ENCODE measurements around the gene CCDC92.

CCDC92 gene

GRCh38 chr12:123998344-123998990 lies 25.8 kb upstream of the CCDC92 start:
- H3K4me3 ChIP-seq (ENCODE audit: low read depth, low read length) = no peak overlapping the region
- H3K4me1 ChIP-seq (ENCODE audit: control insufficient read depth, insufficient read depth, low read length) = no peaks in the 10 kb centered on the region
- H3K9me3 ChIP-seq (ENCODE audit: control insufficient read depth, insufficient read depth, low read length) = no peaks in the 10 kb centered on the region
- no peak overlapping the region for H3K9ac ChIP-seq (ENCODE audit: low read depth, low read length)
- H3K36me3 ChIP-seq (ENCODE audit: control insufficient read depth, insufficient read depth, low read length) = no peaks in the 10 kb centered on the region
- no peaks in the 10 kb centered on the region for H3K27me3 ChIP-seq (ENCODE audit: control insufficient read depth, insufficient read depth, low read length)

GRCh38 chr12:123997908-123998307 lies 25.3 kb upstream of the CCDC92 start:
- no peaks in the 10 kb centered on the region for H3K4me1 ChIP-seq (ENCODE audit: control insufficient read depth, insufficient read depth, low read length)
- no peaks in the 10 kb centered on the region for H3K27me3 ChIP-seq (ENCODE audit: control insufficient read depth, insufficient read depth, low read length)
- no peak overlapping the region for H3K4me3 ChIP-seq (ENCODE audit: low read depth, low read length)
- H3K9me3 ChIP-seq (ENCODE audit: control insufficient read depth, insufficient read depth, low read length) = no peaks in the 10 kb centered on the region
- no peak overlapping the region for H3K9ac ChIP-seq (ENCODE audit: low read depth, low read length)
- H3K36me3 ChIP-seq (ENCODE audit: control insufficient read depth, insufficient read depth, low read length) = no peaks in the 10 kb centered on the region

- H3K9ac ChIP-seq (ENCODE audit: low read depth, low read length) = no peak overlapping the region
- no peaks in the 10 kb centered on the region for H3K4me1 ChIP-seq (ENCODE audit: control insufficient read depth, insufficient read depth, low read length)
- H3K4me3 ChIP-seq (ENCODE audit: low read depth, low read length) = no peak overlapping the region
- no peaks in the 10 kb centered on the region for H3K36me3 ChIP-seq (ENCODE audit: control insufficient read depth, insufficient read depth, low read length)
- H3K27me3 ChIP-seq (ENCODE audit: control insufficient read depth, insufficient read depth, low read length) = no peaks in the 10 kb centered on the region
- H3K9me3 ChIP-seq (ENCODE audit: control insufficient read depth, insufficient read depth, low read length) = no peaks in the 10 kb centered on the region
These were observed 24.6 kb upstream of the CCDC92 start for GRCh38 chr12:123997033-123997822.

GRCh38 chr12:123996581-123996980 lies 23.9 kb upstream of the CCDC92 start:
- Histone ChIP-seq H3K4me1 (ENCODE audit: control insufficient read depth, insufficient read depth, low read length) (no peaks in the 10 kb centered on the region), H3K4me3 (ENCODE audit: low read depth, low read length) (no peak overlapping the region), H3K9me3 (ENCODE audit: control insufficient read depth, insufficient read depth, low read length) (no peaks in the 10 kb centered on the region), H3K9ac (ENCODE audit: low read depth, low read length) (no peak overlapping the region), H3K27me3 (ENCODE audit: control insufficient read depth, insufficient read depth, low read length) (no peaks in the 10 kb centered on the region), H3K36me3 (ENCODE audit: control insufficient read depth, insufficient read depth, low read length) (no peaks in the 10 kb centered on the region)

- Histone ChIP-seq H3K9me3 (ENCODE audit: control insufficient read depth, insufficient read depth, low read length) (no peaks in the 10 kb centered on the region), H3K4me3 (ENCODE audit: low read depth, low read length) (no peak overlapping the region), H3K9ac (ENCODE audit: low read depth, low read length) (no peak overlapping the region), H3K36me3 (ENCODE audit: control insufficient read depth, insufficient read depth, low read length) (no peaks in the 10 kb centered on the region), H3K27me3 (ENCODE audit: control insufficient read depth, insufficient read depth, low read length) (no peaks in the 10 kb centered on the region), H3K4me1 (ENCODE audit: control insufficient read depth, insufficient read depth, low read length) (no peaks in the 10 kb centered on the region)
These were observed 22.6 kb upstream of the CCDC92 start for GRCh38 chr12:123995023-123995748.

- Histone ChIP-seq H3K27me3 (ENCODE audit: control insufficient read depth, insufficient read depth, low read length) (no peaks in the 10 kb centered on the region), H3K4me1 (ENCODE audit: control insufficient read depth, insufficient read depth, low read length) (no peaks in the 10 kb centered on the region), H3K36me3 (ENCODE audit: control insufficient read depth, insufficient read depth, low read length) (peaks cover 3% of the 10 kb centered on the region), H3K9me3 (ENCODE audit: control insufficient read depth, insufficient read depth, low read length) (no peaks in the 10 kb centered on the region), H3K9ac (ENCODE audit: low read depth, low read length) (no peak overlapping the region), H3K4me3 (ENCODE audit: low read depth, low read length) (no peak overlapping the region)
These were observed 19.6 kb upstream of the CCDC92 start for GRCh38 chr12:123992118-123992825.

- Histone ChIP-seq H3K9ac (ENCODE audit: low read depth, low read length) (no peak overlapping the region), H3K36me3 (ENCODE audit: control insufficient read depth, insufficient read depth, low read length) (peaks cover 3% of the 10 kb centered on the region), H3K4me1 (ENCODE audit: control insufficient read depth, insufficient read depth, low read length) (no peaks in the 10 kb centered on the region), H3K27me3 (ENCODE audit: control insufficient read depth, insufficient read depth, low read length) (no peaks in the 10 kb centered on the region), H3K4me3 (ENCODE audit: low read depth, low read length) (no peak overlapping the region), H3K9me3 (ENCODE audit: control insufficient read depth, insufficient read depth, low read length) (no peaks in the 10 kb centered on the region)
These were observed 18.8 kb upstream of the CCDC92 start for GRCh38 chr12:123991372-123991951.

GRCh38 chr12:123990511-123990910 lies 17.9 kb upstream of the CCDC92 start:
- Histone ChIP-seq H3K9ac (ENCODE audit: low read depth, low read length) (no peak overlapping the region), H3K27me3 (ENCODE audit: control insufficient read depth, insufficient read depth, low read length) (no peaks in the 10 kb centered on the region), H3K4me1 (ENCODE audit: control insufficient read depth, insufficient read depth, low read length) (no peaks in the 10 kb centered on the region), H3K4me3 (ENCODE audit: low read depth, low read length) (no peak overlapping the region), H3K36me3 (ENCODE audit: control insufficient read depth, insufficient read depth, low read length) (peaks cover 3% of the 10 kb centered on the region), H3K9me3 (ENCODE audit: control insufficient read depth, insufficient read depth, low read length) (no peaks in the 10 kb centered on the region)

GRCh38 chr12:123989753-123990152 lies 17.1 kb upstream of the CCDC92 start:
- Histone ChIP-seq H3K9me3 (ENCODE audit: control insufficient read depth, insufficient read depth, low read length) (no peaks in the 10 kb centered on the region), H3K9ac (ENCODE audit: low read depth, low read length) (no peak overlapping the region), H3K27me3 (ENCODE audit: control insufficient read depth, insufficient read depth, low read length) (no peaks in the 10 kb centered on the region), H3K36me3 (ENCODE audit: control insufficient read depth, insufficient read depth, low read length) (peaks cover 3% of the 10 kb centered on the region), H3K4me3 (ENCODE audit: low read depth, low read length) (no peak overlapping the region), H3K4me1 (ENCODE audit: control insufficient read depth, insufficient read depth, low read length) (no peaks in the 10 kb centered on the region)

GRCh38 chr12:123989168-123989567 lies 16.5 kb upstream of the CCDC92 start:
- Histone ChIP-seq H3K4me3 (ENCODE audit: low read depth, low read length) (no peak overlapping the region), H3K9me3 (ENCODE audit: control insufficient read depth, insufficient read depth, low read length) (no peaks in the 10 kb centered on the region), H3K9ac (ENCODE audit: low read depth, low read length) (no peak overlapping the region), H3K36me3 (ENCODE audit: control insufficient read depth, insufficient read depth, low read length) (peaks cover 3% of the 10 kb centered on the region), H3K27me3 (ENCODE audit: control insufficient read depth, insufficient read depth, low read length) (no peaks in the 10 kb centered on the region), H3K4me1 (ENCODE audit: control insufficient read depth, insufficient read depth, low read length) (no peaks in the 10 kb centered on the region)

GRCh38 chr12:123987022-123987421 lies 14.4 kb upstream of the CCDC92 start:
- peaks cover 3% of the 10 kb centered on the region for H3K36me3 ChIP-seq (ENCODE audit: control insufficient read depth, insufficient read depth, low read length)
- H3K27me3 ChIP-seq (ENCODE audit: control insufficient read depth, insufficient read depth, low read length) = no peaks in the 10 kb centered on the region
- H3K9ac ChIP-seq (ENCODE audit: low read depth, low read length) = no peak overlapping the region
- H3K9me3 ChIP-seq (ENCODE audit: control insufficient read depth, insufficient read depth, low read length) = no peaks in the 10 kb centered on the region
- no peaks in the 10 kb centered on the region for H3K4me1 ChIP-seq (ENCODE audit: control insufficient read depth, insufficient read depth, low read length)
- no peak overlapping the region for H3K4me3 ChIP-seq (ENCODE audit: low read depth, low read length)
